ENCODE data around the gene MST1. TPM values are rescaled to one million over a fixed set of nuclear protein-coding genes. Genes with fewer than 3 reads are reported as not detected.

Gene MST1
- total and polyA plus RNA-seq, 2 of the 4 experiments (the other 2 are of a cell fraction): 1.3 to 13.0 TPM

DNA sequence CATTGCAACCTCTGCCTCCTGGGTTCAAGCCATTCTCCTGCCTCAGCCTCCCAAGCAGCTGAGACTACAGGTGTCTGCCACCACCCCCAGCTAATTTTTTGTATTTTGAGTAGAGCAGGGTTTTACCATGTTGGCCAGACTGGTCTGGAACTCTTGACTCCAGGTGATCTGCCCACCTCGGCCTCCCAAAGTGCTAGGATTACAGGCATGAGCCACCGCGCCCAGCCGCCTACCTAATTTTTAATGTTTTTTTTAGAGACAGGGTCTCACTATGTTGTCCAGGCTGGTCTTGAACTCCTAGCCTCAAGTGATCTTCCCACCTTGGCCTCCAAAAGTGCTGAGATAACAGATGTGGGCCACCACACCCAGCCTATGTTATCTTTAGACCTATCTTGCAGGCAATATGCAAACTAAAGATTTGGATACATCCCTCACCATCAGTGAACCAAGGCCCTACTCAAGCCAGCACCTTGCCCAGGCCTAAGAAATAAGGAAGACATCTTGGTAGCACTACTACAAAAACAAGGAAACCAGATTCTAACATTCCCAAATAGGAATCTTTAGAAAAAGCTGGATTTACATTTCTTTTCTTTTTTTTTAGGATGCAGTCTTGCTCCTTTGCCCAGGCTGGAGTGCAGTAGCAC, 40.8 kb upstream of the MST1 start:
- H3K9me3 ChIP-seq (ENCODE audit: control insufficient read depth, insufficient read depth, low read length): no peaks in the 10 kb centered on the region
- H3K4me3 ChIP-seq (ENCODE audit: insufficient read depth, low read depth, low read length): no peak overlapping the region
- no peak overlapping the region for H3K9ac ChIP-seq (ENCODE audit: low read depth, low read length)
- H4K5ac ChIP-seq (ENCODE audit: low read depth, low read length): no peak overlapping the region
- no TSS peak for BruUV-seq (replicated peaks)
- H3K27ac ChIP-seq (ENCODE audit: insufficient read depth, low read length): no peak overlapping the region
- H3K79me1 ChIP-seq (ENCODE audit: low read depth in 1 of 2, low read length in 2 of 2): peaks cover 6 to 30% of the 10 kb centered on the region in 2 experiments
- 0 out of 2 replicates have a peak, but pooled peaks cover 12% of the 10 kb centered on the region for H3K9me1 ChIP-seq (ENCODE audit: insufficient read depth, low read length)
- no peak overlapping the region for H2BK5ac ChIP-seq (ENCODE audit: low read depth, low read length, poor library complexity, severe bottlenecking)
- TF ChIP-seq MAZ (IDR thresholded peaks at IDR 0.05; ENCODE audit: borderline replicate concordance, low read depth, low read length) (no peak), MXI1 (IDR thresholded peaks at IDR 0.05; ENCODE audit: borderline replicate concordance, low read depth, low read length) (no peak), POLR2A (IDR thresholded peaks at IDR 0.05; ENCODE audit: low read depth, low read length) (no peak), RFX5 (IDR thresholded peaks at IDR 0.05; ENCODE audit: low read depth, low read length) (no peak), NFE2L2 (IDR thresholded peaks at IDR 0.05; ENCODE audit: low read depth, low read length) (no peak), CHD1 (IDR thresholded peaks at IDR 0.05; ENCODE audit: low read depth, low read length) (no peak), RCOR1 (IDR thresholded peaks at IDR 0.05; ENCODE audit: insufficient replicate concordance, low read length) (no peak), FOS (IDR thresholded peaks at IDR 0.05; ENCODE audit: low read depth, low read length) (no peak), BHLHE40 (IDR thresholded peaks at IDR 0.05; ENCODE audit: low read depth, low read length) (no peak), CEBPB (IDR thresholded peaks at IDR 0.05; ENCODE audit: low read depth, low read length) (no peak), MAFK (IDR thresholded peaks at IDR 0.05; ENCODE audit: low read depth, low read length) (no peak), SMC3 (IDR thresholded peaks at IDR 0.05; ENCODE audit: low read depth, low read length) (no peak)
- TF ChIP-seq, protein P1, sequence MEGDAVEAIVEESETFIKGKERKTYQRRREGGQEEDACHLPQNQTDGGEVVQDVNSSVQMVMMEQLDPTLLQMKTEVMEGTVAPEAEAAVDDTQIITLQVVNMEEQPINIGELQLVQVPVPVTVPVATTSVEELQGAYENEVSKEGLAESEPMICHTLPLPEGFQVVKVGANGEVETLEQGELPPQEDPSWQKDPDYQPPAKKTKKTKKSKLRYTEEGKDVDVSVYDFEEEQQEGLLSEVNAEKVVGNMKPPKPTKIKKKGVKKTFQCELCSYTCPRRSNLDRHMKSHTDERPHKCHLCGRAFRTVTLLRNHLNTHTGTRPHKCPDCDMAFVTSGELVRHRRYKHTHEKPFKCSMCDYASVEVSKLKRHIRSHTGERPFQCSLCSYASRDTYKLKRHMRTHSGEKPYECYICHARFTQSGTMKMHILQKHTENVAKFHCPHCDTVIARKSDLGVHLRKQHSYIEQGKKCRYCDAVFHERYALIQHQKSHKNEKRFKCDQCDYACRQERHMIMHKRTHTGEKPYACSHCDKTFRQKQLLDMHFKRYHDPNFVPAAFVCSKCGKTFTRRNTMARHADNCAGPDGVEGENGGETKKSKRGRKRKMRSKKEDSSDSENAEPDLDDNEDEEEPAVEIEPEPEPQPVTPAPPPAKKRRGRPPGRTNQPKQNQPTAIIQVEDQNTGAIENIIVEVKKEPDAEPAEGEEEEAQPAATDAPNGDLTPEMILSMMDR (conservative IDR thresholded peaks at IDR 0.05; ENCODE audit: low read depth, low read length): no peak
- TF ChIP-seq, protein P2, sequence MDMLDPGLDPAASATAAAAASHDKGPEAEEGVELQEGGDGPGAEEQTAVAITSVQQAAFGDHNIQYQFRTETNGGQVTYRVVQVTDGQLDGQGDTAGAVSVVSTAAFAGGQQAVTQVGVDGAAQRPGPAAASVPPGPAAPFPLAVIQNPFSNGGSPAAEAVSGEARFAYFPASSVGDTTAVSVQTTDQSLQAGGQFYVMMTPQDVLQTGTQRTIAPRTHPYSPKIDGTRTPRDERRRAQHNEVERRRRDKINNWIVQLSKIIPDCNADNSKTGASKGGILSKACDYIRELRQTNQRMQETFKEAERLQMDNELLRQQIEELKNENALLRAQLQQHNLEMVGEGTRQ (IDR thresholded peaks at IDR 0.05; ENCODE audit: low read depth, low read length): no peak
- TF ChIP-seq, protein P3, sequence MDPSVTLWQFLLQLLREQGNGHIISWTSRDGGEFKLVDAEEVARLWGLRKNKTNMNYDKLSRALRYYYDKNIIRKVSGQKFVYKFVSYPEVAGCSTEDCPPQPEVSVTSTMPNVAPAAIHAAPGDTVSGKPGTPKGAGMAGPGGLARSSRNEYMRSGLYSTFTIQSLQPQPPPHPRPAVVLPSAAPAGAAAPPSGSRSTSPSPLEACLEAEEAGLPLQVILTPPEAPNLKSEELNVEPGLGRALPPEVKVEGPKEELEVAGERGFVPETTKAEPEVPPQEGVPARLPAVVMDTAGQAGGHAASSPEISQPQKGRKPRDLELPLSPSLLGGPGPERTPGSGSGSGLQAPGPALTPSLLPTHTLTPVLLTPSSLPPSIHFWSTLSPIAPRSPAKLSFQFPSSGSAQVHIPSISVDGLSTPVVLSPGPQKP (IDR thresholded peaks at IDR 0.05; ENCODE audit: borderline replicate concordance, low read depth, low read length): no peak
- DNase-seq (no peak), ATAC-seq (ENCODE audit: low read depth) (no peak)
- ChIA-PET POLR2A (ENCODE audit: unreplicated experiment) (no interaction called here), CTCF (interaction anchor here (0.6 kb wide), 1 partner anchor 98 kb away, joined by 4 read pairs; no protein-coding TSS in a partner anchor)
- H2AK9ac ChIP-seq (replicated peaks; ENCODE audit: low read depth, low read length, poor library complexity): no peak overlapping the region
- no peak overlapping the region for H4K8ac ChIP-seq (ENCODE audit: low read depth in 2 of 2, low read length in 2 of 2)
- intact Hi-C loops (cut with micrococcal nuclease): no loop called here
- no peak overlapping the region for H3K18ac ChIP-seq (ENCODE audit: low read depth, low read length)
- no CpG with 5 or more reads among the region's 4 CpGs for WGBS, 2 experiments (ENCODE audit: extremely low coverage in 2 of 2, insufficient read length in 1 of 2)
- no peak overlapping the region for H2BK15ac ChIP-seq (ENCODE audit: low read depth, low read length)
- H4K20me1 ChIP-seq (ENCODE audit: insufficient read depth, low read length): peaks cover 8% of the 10 kb centered on the region; the same call in 1 of the 2 replicates
- no peaks in the 10 kb centered on the region for H3K27me3 ChIP-seq (ENCODE audit: control insufficient read depth, insufficient read depth, low read length)
- H3K4me2 ChIP-seq (ENCODE audit: low read depth, low read length): no peak overlapping the region
- in situ Hi-C loops (cut with MboI; ENCODE audit: low sequenced_read_pairs): no loop called here
- H3K14ac ChIP-seq (replicated peaks; ENCODE audit: low read depth, low read length): no peak overlapping the region
- H2BK20ac ChIP-seq (ENCODE audit: low read depth, low read length): no peak overlapping the region
- H3K56ac ChIP-seq (ENCODE audit: extremely low read depth, insufficient read depth, low read length): no peak overlapping the region
- H2AFZ ChIP-seq (replicated peaks; ENCODE audit: low read length, poor library complexity): no peak overlapping the region
- peaks cover 51% of the 10 kb centered on the region for H3K36me3 ChIP-seq (ENCODE audit: control insufficient read depth, insufficient read depth, low read length)
- dilution Hi-C loops (cut with HindIII; ENCODE audit: low sequenced_read_pairs, unreplicated experiment): no loop called here
- H4K91ac ChIP-seq (ENCODE audit: insufficient read depth, low read depth, low read length): no peak overlapping the region
- no peaks in the 10 kb centered on the region for H3K4me1 ChIP-seq (ENCODE audit: control insufficient read depth, insufficient read depth, low read length)
- no peak overlapping the region for H2AK5ac ChIP-seq (ENCODE audit: low read depth, low read length)
- no peak overlapping the region for H3K4ac ChIP-seq (ENCODE audit: low read depth, low read length)
- no peak overlapping the region for H3K23ac ChIP-seq (ENCODE audit: low read depth, low read length)
- no peak overlapping the region for H2BK120ac ChIP-seq (ENCODE audit: low read depth, low read length)
